HL-60/S4 treated with retinoic acid at 250 ng/mL for 4 days and 3 days (cell line): Measurements from ENCODE around the gene IGSF3.
"Not testable (repeated sequence)": the region's sequence is repeated elsewhere in the genome, so short reads cannot be mapped to it uniquely, and the experiment has no call there.

Experiments used
- in situ Hi-C: fragments of 300-500 bp; cut with MboI; formaldehyde crosslinking; loops from 2 replicates; pipeline ENCODE4 v1.7.0; 2022; ENCODE audit warnings: low sequenced_read_pairs

Gene IGSF3

DNA sequence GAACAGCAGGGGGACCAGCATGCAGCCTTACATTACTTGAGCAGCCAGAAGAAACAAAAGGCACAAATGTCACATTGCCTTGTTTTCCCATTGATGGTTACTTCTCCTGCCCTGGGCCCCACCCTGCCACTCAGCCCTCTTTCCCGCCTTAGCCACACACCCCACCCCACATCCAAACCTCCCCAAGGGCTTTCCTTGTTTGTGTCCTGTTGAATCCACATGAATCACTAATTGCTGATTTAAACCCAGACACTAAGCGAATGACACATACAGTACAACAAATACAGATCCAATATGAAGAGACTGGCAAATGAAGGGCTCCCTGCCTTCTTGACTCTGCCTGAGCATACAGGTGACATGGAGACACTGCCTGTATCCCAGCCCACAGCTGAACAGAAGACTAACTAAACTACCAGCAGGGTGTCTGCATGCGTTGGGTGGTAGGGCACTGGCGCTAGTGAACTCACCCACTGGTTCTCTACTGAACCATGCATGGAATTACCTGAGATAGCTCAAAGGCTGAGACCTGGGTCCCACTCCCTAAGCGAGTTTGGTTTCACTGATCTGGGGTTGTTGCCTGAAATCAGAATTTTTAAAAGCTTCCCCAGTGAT lies 3.1 kb downstream of the IGSF3 start:
- in situ Hi-C loops: no loop called here

DNA sequence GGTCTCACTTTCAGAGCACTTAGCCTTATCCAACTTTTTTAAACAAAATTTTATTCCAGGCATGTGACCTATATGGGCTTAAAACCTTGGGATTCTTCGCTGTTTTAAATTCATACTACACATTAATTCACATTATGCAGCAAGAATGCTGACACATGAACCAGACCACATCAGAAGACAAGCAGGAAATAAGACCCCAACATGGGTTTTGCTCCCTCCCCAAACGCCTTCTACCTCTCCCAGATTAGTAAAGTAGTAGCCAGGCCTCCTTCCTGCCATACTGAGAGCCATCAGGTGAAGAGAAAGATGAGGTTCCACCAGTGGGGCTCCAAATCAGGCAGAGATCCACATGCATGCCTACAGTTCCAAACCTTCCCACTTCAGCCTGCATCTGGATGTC lies 3.7 kb downstream of the IGSF3 start:
- in situ Hi-C loops: no loop called here

DNA sequence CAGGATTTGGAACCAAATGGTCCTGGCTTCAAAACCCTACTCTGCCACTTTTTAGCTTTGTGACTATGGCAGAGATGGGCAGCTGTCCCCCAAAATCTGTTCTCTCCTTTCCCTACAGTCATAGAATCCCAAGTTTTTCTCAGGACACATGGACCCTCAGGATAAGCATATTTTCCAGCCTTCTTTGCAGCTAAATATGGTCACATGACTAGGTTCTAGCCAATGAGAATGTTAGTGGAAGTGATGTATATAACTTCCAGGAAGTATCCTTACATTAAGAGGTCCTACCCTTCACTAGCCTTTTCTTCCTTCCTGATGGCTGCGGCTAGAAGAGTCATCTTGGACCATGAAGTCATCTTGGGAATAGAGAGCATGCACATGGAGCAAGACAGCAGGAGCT lies 5.9 kb downstream of the IGSF3 start:
- in situ Hi-C loops: no loop called here

DNA sequence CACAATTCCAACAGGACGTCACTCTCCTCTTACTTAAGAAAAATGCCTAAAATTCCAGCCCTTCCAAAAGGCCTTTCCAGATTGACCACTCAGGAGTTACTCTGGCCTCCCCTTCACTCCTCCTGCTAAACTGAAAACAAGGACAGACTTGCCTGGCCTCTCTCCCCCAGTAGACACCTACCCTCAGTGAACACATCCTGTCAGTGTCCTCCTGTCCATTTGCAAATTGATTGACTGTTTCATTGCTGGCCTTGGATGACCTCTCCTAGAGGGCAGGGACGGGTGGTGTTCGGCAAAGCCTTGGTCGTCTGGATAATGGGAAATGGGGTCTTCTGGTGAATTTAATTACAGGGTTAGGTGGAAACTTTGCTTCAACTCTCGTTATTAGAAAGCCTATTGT lies 8.9 kb downstream of the IGSF3 start:
- in situ Hi-C loops: not testable (repeated sequence)

DNA sequence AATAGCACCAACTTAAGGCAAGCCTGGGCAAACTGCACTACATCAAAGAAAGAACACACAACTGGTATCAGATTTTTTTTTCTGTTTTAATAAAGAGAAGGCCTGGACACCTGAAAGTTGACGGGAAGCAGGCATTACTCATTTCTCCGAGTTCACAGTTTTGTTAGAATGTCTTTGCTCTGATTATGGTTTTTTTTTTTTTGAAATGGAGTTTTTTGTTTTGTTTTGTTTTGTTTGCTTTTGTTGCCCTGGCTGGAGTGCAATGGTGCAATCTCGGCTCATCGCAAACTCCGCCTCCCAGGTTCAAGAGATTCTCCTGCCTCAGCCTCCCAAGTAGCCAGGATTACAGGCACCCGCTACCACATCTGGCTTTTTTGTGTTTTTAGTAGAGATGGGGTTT lies 9.7 kb downstream of the IGSF3 start:
- in situ Hi-C loops: not testable (repeated sequence)

DNA sequence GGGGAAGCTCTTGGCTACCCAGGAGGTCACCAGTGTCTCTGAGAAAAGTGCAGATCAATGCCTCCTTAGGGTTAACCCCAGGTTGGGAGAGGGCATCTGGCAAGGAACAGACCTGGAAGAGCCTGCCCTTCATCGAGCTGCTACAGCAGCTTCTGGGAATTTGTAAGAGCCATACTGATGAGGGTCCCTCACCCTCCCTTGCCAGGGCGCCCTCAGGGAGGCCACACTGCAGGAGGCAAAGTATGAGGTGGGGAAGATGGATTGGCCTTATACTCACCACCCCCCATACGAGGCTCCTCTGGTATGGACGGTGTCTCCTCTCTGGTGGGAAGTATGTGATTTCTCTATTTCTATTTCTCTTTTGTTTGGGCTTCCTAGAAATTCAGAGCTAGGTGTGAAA lies 13.2 kb downstream of the IGSF3 start:
- in situ Hi-C loops: no loop called here

DNA sequence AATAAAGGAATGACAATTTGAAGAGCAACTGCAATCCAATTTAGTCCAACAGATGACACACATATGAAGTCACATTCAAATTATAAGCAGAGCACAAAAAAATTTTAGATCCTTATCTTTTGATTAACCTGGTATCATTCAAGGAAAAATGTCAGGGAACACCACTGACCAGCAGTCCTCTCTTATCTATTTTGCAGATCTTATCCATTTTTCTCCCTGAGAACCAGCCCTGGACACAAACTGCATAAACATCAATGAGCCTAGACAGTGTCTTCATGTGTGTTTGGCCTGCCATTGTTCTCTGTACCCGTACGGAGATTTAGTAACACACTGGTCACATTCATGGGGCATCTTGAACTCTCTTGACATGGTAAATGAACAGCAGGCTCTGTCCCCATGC lies 14.9 kb downstream of the IGSF3 start:
- in situ Hi-C loops: not testable (repeated sequence)

DNA sequence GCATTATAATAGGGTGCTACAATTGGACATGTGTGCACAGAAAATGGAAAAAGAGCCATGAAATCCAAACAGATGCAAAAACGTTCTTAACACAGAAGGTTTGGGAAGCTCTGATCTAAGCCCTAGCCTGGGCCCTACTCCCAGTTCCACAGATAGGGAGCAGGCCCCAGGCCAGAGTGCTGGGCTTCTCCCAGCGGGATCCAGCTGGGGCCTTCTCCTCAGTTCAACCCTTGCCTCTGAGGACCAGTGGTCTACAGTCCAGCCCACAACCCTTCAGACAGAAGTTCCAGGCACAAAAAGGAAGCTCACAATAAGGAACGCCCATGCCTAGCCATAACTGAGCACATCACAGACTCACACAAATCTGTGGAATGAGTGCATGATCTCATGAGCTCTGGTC lies 16.8 kb downstream of the IGSF3 start:
- in situ Hi-C loops: not testable (repeated sequence)

DNA sequence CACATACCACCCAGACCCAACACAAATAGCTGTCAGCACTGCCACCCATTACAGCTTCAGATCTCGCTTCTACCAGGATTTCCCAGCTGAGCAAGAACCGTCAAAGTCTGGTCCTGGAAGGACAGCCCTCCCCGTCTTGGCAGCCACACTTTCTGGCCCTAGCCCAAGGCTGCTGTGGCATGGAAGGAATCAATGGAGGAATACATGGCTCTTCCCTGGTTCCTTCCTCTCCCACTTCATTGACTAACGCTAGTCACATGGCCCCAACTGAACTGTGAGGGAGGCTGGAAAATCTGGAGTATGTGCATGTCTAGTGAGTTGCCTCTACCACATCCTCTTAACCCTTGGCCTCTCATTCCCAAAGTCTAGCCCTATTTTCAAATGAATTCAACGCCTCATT lies 18.5 kb downstream of the IGSF3 start:
- in situ Hi-C loops: not testable (repeated sequence)

DNA sequence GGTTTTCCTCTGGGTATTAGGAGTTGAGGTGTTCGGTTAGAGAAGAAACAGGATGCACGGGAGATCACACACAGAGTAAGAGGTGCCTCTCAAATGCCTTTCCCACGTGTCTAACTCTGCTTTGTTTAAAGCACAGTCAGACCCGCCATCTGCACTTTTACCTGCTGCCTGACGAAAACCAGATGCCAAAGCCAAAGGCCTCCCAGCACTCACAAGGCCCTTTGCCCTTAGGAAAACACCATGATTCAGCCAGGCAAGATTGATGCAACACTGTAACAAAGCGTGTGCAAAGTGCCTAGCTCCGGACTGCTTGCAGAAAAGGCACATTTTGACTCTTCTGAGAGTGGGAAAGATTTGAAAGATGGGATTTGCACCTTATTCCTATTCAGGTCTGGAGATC lies 19.2 kb downstream of the IGSF3 start:
- in situ Hi-C loops: not testable (repeated sequence)

DNA sequence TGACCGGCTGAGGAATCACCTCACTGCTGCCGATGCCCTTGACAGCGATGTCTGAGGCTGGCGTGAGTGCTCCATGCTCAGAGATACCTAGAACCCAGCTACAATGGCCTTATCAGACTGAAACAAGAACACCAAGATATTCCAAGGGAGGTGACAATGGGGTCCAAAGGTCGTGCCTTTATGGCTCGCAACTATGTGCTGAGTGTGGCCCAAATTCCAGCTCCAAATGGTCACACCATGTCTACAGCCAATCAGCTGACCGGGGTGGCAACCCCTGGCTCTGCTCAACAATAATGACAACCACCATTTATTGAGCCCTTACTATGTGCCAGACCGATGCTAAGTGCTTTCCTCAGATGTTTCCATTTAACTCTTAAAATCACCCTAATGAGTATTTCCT lies 20.3 kb downstream of the IGSF3 start:
- in situ Hi-C loops: not testable (repeated sequence)

DNA sequence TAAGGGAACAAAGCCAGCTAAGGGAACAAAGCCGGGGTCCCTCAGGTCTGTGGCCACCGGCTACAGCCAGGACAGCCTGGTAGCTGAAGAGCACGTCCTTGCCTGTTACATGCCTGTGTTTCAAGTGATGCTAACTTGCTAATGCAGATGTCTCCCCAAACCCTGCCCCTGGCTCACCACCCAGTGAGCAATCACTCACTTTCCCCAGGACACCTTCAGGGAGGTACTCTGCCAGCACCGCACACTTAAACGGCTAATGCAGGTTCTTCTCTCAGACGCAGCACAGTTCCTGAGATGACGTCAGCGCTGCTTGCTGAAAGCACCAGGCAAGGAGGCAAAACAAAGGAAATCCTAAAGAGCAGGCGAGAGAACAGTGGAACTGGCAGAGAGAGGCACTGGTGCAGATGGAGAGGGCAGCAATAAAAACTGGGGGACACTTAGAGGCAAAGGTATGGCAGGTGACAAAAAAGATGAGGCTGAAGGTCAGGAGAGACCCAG lies 20.8 kb downstream of the IGSF3 start:
- in situ Hi-C loops: not testable (repeated sequence)

DNA sequence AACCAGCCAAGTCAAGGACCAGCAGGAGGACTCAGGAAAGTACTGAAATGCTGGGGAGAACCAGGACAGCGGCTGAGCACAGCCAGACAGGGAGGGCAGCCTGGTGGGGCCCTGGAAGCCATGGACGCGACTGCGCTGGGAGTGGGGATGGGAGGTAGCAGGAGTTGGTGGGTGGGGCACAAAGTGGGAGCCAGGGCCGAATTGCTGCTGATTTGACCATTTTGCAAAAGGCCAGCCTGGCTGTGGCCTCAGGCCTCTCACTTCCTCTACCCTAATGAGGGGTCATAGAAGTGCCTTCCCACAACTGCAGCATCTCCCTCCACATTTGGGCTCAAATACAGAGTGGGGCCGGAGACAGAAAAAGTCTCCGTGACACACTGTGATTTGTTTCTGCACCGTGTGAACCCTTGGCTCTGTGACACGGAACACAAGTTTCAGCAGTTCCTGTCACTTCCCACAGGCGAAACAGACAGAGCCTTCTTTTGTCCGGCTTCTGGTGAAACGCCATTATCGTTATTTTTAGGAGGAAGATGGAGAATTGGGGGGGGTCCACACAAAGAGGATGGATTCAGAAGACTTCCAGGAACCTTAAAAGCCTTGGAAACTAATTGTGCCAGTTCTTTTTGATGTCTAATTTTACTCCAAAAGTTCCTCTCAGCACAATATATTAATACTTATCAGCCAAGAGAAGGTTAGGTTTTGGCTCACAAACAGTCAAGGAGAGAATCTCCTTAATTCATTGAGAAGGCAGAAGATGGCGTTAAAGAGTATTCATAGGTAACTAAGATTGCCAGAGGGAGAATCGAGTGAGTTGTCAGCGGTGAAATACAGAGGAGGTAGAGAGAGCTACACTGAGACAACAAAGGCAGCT lies 21.5 kb downstream of the IGSF3 start:
- in situ Hi-C loops: not testable (repeated sequence)

DNA sequence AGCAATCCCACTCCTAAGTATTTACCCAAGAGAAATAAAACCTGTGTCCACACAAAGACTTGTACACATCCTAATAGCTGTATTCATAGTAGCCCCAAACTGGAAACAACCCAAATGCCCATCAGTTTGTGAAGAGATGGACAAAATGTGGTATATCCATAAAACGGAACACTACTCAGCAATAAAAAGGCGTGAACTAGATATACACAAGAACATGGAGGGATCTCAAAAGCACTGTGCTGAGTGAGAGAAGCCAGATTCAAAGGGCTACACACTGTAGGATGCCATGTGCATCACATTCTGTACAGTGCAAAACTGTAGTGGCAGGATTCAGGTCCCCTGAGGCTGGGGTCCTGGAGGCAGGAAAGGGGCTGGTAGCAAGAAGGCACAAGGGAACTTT lies 22.5 kb downstream of the IGSF3 start:
- in situ Hi-C loops: not testable (repeated sequence)

DNA sequence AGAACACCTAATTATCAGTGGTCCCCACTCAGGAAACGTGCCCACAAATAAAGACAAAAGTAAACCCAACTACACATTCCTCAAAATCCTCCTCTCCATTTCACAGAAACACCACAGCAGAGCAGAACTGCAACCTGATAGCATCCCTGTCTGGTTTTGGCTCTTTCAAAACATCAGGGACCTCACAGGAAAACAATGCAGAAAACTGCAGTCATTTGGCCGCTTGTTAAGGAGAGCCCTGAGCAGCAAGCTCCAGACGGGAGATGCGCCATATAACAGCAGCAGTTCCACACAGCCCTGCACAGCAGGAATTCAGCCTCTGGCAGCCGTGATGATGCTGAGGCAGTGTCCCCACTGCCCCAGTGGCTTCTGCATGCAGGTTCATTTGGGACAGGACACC lies 23.4 kb downstream of the IGSF3 start:
- in situ Hi-C loops: not testable (repeated sequence)

DNA sequence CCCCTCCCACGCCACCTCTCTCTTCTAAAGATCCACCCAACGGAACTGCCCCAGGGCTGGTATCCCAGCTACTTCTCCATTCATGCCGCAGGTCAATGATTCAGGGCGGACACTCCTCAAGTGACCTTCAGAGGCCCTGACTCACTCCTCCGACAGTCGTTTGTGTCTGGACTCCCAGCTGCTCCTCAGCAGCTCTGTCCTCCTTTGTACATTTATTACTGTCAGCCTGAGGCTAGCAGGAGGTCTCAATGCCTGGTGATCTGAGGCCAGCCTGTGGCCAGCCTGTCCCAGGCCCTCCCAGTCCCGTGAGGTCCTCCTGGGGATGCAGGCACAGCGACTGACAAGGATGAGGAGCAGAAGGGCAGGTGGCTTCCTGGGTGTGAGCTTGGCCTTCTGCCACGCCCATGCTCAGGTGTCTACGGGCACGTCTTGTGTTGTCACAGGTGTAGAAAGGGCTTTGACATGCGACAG lies 24.2 kb downstream of the IGSF3 start:
- in situ Hi-C loops: not testable (repeated sequence)

DNA sequence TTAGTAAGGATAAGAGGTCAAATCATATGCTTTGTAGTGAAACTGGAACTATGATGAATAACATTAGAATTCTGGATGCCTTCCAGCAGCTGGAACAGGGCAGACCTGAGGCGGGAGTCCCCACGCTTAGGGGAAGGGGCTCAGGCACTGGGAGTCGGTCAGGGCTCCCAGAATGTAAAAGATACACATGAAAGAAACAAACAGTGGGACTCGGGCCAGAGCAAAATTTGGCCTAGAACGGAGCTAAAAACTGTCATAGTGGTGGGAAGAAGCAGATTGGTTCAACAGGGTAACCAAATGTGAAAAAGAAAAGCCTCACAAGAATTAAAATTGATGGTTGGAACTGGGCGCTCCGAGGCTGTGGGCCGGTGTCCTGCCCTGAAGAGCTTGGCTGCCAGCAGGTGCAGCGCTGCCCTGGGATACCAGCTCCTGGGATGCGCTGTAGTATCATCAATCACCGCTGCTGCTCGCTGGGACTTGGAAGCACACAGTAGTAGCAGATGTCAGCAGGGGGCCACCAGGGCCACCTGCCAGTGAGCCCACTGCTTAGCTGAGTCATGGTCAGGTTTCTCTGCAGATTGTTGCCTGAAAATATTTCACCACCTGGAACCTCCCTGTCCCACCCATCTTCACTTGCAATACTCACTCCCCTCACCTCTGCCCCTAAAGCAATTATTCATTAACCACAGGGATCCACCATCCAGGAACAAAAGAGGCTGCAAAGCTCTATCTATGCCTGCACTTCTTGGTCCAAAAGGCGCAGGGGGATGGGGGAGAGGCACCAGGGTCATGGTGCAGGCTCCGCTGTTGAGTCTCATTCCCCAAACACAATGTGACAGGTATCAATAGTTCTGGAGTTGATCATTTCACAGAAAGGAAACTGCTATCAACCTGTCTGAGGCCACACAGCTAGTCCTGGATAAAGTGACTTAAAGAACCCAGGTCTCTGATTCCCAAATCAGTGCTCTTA lies 24.9 kb downstream of the IGSF3 start:
- in situ Hi-C loops: not testable (repeated sequence)

DNA sequence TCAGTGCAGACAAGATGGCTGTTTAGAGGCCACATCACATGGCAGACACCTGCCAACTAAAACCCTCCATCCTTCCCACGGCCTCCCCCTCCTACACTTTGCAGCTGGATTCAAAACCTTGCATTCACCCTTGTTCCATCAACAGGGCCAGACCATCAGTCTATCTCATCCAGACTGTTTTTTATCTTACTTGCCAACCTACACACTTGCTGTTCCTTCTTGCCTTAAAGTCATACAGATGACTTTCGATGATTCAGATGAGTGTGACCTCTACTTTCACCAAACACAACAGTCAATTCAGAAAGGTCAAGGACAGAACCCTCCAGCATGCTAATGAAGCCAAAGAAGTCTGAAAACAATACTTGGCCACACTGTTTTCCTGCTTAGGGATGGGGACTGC lies 29.9 kb downstream of the IGSF3 start:
- in situ Hi-C loops: not testable (repeated sequence)

DNA sequence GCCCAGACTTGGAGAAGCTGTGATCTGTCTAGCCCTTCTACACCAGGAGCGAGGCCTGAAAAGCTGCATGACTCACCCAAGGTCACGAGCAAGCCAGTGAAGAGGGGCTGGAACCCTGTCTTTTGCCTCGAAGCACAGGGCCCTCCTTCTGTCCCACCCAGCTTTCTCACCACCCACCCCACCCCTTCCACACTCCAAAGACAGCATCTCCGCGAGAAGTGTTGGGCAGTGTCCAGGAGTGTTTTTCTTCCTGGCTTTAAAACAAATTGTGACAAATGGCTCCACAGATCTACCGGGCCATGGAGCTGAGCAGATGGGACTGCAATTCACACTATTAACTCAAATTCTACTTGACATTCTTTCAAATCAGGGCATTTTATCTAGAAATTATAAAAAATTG lies 30.9 kb downstream of the IGSF3 start:
- in situ Hi-C loops: not testable (repeated sequence)

DNA sequence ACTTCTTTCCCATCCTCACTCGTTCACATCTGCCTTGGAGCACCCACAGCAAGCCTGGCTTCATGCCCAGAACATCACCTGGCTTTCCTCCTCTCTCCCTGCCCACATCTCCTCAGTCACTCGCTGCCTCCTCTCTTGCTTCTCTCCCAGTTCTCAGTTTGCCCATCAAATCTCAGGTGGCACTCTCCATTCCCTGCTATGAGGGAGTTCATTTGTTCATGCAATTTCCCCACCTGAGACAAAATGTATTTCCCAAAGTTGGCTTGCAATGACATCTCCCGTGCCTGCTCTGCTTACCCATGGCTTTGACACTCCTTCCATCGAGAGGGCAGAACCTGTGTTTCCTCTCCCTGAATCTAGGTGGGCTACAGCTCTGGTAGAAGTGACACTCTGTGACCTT lies 33.1 kb downstream of the IGSF3 start:
- in situ Hi-C loops: not testable (repeated sequence)
